GM21619 (cell line): ENCODE data around the gene SIPA1L3.

Experiments
- ATAC-seq: cut with Tn5 transposase; IDR thresholded peaks from one replicate; pipeline ENCODE4 v1.9.1; 2021; ENCODE audit not compliant: unreplicated experiment

SIPA1L3 gene

GRCh38 chr19:37946132-37946531, 39.1 kb downstream of the SIPA1L3 start:
- ATAC-seq = no peak

GRCh38 chr19:37947778-37948177, 40.8 kb downstream of the SIPA1L3 start:
- no peak for ATAC-seq

- no peak for ATAC-seq
These were observed 41.4 kb downstream of the SIPA1L3 start for GRCh38 chr19:37948362-37948761.

- no peak for ATAC-seq
These were observed 43.6 kb downstream of the SIPA1L3 start for GRCh38 chr19:37950471-37951175.

GRCh38 chr19:37951816-37952210, 44.8 kb downstream of the SIPA1L3 start:
- ATAC-seq = no peak

GRCh38 chr19:37953171-37953917, 46.3 kb downstream of the SIPA1L3 start:
- ATAC-seq = no peak

GRCh38 chr19:37953918-37954303, 46.9 kb downstream of the SIPA1L3 start:
- no peak for ATAC-seq

GRCh38 chr19:37954421-37954874, 47.4 kb downstream of the SIPA1L3 start:
- no peak for ATAC-seq

- ATAC-seq = no peak
These were observed 49.0 kb downstream of the SIPA1L3 start for GRCh38 chr19:37955986-37956385.

- no peak for ATAC-seq
These were observed 50.2 kb downstream of the SIPA1L3 start for GRCh38 chr19:37957176-37957575.

GRCh38 chr19:37959665-37960114, 52.7 kb downstream of the SIPA1L3 start:
- ATAC-seq = no peak

- ATAC-seq = no peak
These were observed 54.2 kb downstream of the SIPA1L3 start for GRCh38 chr19:37961198-37961597.

GRCh38 chr19:37963190-37963936, 56.4 kb downstream of the SIPA1L3 start:
- ATAC-seq = no peak

GRCh38 chr19:37964109-37964508, 57.1 kb downstream of the SIPA1L3 start:
- no peak for ATAC-seq

GRCh38 chr19:37966211-37966661, 59.2 kb downstream of the SIPA1L3 start:
- ATAC-seq = no peak

GRCh38 chr19:37966662-37967231, 59.7 kb downstream of the SIPA1L3 start:
- ATAC-seq = no peak

- no peak for ATAC-seq
These were observed 62.7 kb downstream of the SIPA1L3 start for GRCh38 chr19:37969695-37970094.

GRCh38 chr19:37970699-37971098, 63.7 kb downstream of the SIPA1L3 start:
- no peak for ATAC-seq

- no peak for ATAC-seq
These were observed 65.8 kb downstream of the SIPA1L3 start for GRCh38 chr19:37972803-37973202.

GRCh38 chr19:37973666-37974065, 66.7 kb downstream of the SIPA1L3 start:
- no peak for ATAC-seq

GRCh38 chr19:37975071-37975470, 68.1 kb downstream of the SIPA1L3 start:
- ATAC-seq = no peak
